Activated CD8-positive, alpha-beta T cell treated with anti-CD3 and anti-CD28 coated beads for 36 hours (primary cell): ENCODE results near the gene FGD6. TPM values are rescaled to one million over a fixed set of nuclear protein-coding genes. Genes with fewer than 3 reads are reported as not detected.

ENCODE experiments used
- ATAC-seq: fragments of 200-7000 bp; cut with Tn5 transposase; one replicate; pipeline ENCODE4 v1.10.0; 2021; ENCODE audit warnings: mild to moderate bottlenecking, moderate library complexity
- CTCF ChIA-PET: fragments of 350-600 bp; sonication (Branson Sonifier 250); formaldehyde crosslinking; loops from one replicate; lab custom pipeline; 2021; ENCODE audit warnings: antibody characterized with exemption; lab: Charles Lee
- POLR2A ChIA-PET: fragments of 350-600 bp; sonication (Branson Sonifier 250); formaldehyde crosslinking; loops from one replicate; lab custom pipeline; 2021; ENCODE audit warnings: antibody characterized with exemption; lab: Charles Lee
- DNase-seq: peaks from one replicate; pipeline ENCODE4 v3.0.0-alpha.2; 2020
- H3K27ac Mint-ChIP-seq: one replicate; pipeline ENCODE4 v1.8.0; 2021; ENCODE audit warnings: mild to moderate bottlenecking, mixed read lengths
- H3K27me3 Mint-ChIP-seq: one replicate; pipeline ENCODE4 v1.8.0; 2021; ENCODE audit warnings: mixed read lengths
- H3K36me3 Mint-ChIP-seq: one replicate; pipeline ENCODE4 v1.8.0; 2021; ENCODE audit warnings: low read depth, mixed read lengths
- H3K4me1 Mint-ChIP-seq: one replicate; pipeline ENCODE4 v1.8.0; 2021; ENCODE audit warnings: low read depth, mixed read lengths
- H3K4me3 Mint-ChIP-seq: one replicate; pipeline ENCODE4 v1.8.0; 2021; ENCODE audit warnings: mild to moderate bottlenecking, moderate library complexity, mixed read lengths
- H3K9me3 Mint-ChIP-seq: one replicate; pipeline ENCODE4 v1.8.0; 2021; ENCODE audit warnings: mixed read lengths
- intact Hi-C: fragments of 100-400 bp; cut with micrococcal nuclease; formaldehyde crosslinking; loops from one replicate; pipeline ENCODE4 v1.10.0; 2022
- total RNA-seq, 2 experiments: library from RNA; stranded (reverse); gene quantifications; one replicate each; pipeline ENCODE4 v1.2.3, GENCODE V29; 2021
- TF ChIP-seq, protein P1 (sequence below): fragments of 200-600 bp; IDR thresholded peaks from one replicate; pipeline ENCODE4 v1.8.0; 2022; ENCODE audit warnings: antibody characterized with exemption, mild to moderate bottlenecking

Gene FGD6
- total RNA-seq, 2 experiments from 2014 or later: 0.41 to 0.54 TPM

DNA sequence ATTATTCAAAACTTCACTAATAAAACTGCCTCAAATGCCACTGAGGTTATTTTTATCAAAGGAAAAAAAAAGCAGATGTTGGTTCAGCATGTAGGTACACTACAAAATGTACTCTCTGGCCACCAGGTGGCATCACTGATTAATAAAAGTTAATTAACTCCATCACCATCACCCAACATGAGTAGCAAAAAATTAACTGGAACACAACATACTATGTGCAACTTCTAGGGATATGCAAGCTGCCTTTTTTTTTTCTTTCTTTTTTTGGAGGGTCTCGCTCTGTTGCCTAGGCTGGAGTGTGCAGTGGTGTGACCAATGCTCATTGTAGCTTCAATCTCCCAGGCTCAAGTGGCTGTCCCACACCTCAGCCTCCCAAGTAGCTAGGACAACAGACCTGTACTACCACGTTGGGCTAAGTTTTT lies 100.1 kb downstream of the FGD6 start:
- no peak overlapping the region for H3K4me3 Mint-ChIP-seq
- ATAC-seq: peak; percentile 86
- TF ChIP-seq, protein P1, sequence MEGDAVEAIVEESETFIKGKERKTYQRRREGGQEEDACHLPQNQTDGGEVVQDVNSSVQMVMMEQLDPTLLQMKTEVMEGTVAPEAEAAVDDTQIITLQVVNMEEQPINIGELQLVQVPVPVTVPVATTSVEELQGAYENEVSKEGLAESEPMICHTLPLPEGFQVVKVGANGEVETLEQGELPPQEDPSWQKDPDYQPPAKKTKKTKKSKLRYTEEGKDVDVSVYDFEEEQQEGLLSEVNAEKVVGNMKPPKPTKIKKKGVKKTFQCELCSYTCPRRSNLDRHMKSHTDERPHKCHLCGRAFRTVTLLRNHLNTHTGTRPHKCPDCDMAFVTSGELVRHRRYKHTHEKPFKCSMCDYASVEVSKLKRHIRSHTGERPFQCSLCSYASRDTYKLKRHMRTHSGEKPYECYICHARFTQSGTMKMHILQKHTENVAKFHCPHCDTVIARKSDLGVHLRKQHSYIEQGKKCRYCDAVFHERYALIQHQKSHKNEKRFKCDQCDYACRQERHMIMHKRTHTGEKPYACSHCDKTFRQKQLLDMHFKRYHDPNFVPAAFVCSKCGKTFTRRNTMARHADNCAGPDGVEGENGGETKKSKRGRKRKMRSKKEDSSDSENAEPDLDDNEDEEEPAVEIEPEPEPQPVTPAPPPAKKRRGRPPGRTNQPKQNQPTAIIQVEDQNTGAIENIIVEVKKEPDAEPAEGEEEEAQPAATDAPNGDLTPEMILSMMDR: peak; percentile 78
- CTCF ChIA-PET: interaction anchor here (0.8 to 4.7 kb wide), 20 partner anchors 9 to 699 kb away, joined by 3 to 50 read pairs (median 4); partner anchors contain the start of genes FGD6 and VEZT
- H3K27ac Mint-ChIP-seq: no peak overlapping the region
- no peaks in the 10 kb centered on the region for H3K36me3 Mint-ChIP-seq
- no peaks in the 10 kb centered on the region for H3K4me1 Mint-ChIP-seq
- intact Hi-C loops: loop anchor here (2.0 to 5.0 kb wide), 2 partner anchors 215 to 418 kb away; no protein-coding TSS in a partner anchor
- DNase-seq: peak; percentile 75
- H3K9me3 Mint-ChIP-seq: no peaks in the 10 kb centered on the region
- H3K27me3 Mint-ChIP-seq: no peaks in the 10 kb centered on the region
- POLR2A ChIA-PET: no interaction called here

DNA sequence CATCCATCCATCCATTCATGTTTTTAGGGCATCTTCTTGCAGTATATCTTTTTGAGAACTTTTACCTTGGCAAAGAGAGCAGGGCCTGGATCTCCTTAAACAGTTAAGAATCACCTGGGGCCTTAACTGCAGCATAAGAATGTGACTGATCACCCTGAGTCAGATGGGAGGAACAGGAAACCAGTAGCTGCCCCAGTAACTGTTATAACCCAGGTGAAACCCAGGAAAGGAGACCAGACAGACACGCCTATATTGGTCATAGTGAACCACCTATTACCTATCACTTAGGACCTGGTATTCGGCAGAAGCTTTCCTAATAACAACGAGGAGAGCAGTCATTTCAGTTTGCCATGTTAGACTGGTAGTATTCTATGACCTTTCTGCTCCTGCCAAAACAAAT lies 100.5 kb downstream of the FGD6 start:
- TF ChIP-seq, protein P1: no peak
- H3K27ac Mint-ChIP-seq: no peak overlapping the region
- H3K36me3 Mint-ChIP-seq: no peaks in the 10 kb centered on the region
- no peaks in the 10 kb centered on the region for H3K4me1 Mint-ChIP-seq
- no peaks in the 10 kb centered on the region for H3K9me3 Mint-ChIP-seq
- ATAC-seq: peak; percentile 58
- no peaks in the 10 kb centered on the region for H3K27me3 Mint-ChIP-seq
- no peak overlapping the region for H3K4me3 Mint-ChIP-seq
- ChIA-PET POLR2A (no interaction called here), CTCF (interaction anchor here (0.8 to 4.7 kb wide), 19 partner anchors 8 to 700 kb away, joined by 3 to 50 read pairs (median 4); partner anchors contain the start of genes FGD6 and VEZT)
- intact Hi-C loops: loop anchor here (2.0 to 5.0 kb wide), 2 partner anchors 216 to 418 kb away; no protein-coding TSS in a partner anchor
- no peak for DNase-seq

DNA sequence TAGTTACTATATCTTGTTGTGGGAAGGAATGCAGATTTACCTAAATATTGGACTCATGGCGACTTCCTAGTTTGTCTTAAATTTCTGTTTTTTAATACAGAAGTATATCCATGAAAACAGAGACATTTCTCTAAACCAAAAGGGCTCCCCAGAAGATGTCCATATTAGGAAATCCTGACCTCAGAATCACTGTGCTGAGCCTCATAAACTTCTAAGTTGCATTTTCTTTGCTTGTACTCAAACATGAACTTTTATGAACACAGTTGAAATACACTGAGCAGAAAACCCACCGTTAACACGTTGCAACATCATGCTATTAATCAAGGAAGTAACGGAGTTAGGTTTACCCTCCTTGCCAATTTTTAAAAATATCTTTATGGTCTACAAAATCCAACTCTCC lies 100.9 kb downstream of the FGD6 start:
- CTCF ChIA-PET: interaction anchor here (0.8 to 4.7 kb wide), 18 partner anchors 8 to 700 kb away, joined by 3 to 50 read pairs (median 4); no protein-coding TSS in a partner anchor
- POLR2A ChIA-PET: no interaction called here
- H3K4me1 Mint-ChIP-seq: no peaks in the 10 kb centered on the region
- H3K27me3 Mint-ChIP-seq: no peaks in the 10 kb centered on the region
- ATAC-seq (no peak), DNase-seq (no peak)
- no peak overlapping the region for H3K4me3 Mint-ChIP-seq
- H3K27ac Mint-ChIP-seq: no peak overlapping the region
- H3K9me3 Mint-ChIP-seq: no peaks in the 10 kb centered on the region
- intact Hi-C loops: loop anchor here (2.0 to 5.0 kb wide), 2 partner anchors 216 to 418 kb away; no protein-coding TSS in a partner anchor
- no peaks in the 10 kb centered on the region for H3K36me3 Mint-ChIP-seq
- TF ChIP-seq, protein P1: no peak

DNA sequence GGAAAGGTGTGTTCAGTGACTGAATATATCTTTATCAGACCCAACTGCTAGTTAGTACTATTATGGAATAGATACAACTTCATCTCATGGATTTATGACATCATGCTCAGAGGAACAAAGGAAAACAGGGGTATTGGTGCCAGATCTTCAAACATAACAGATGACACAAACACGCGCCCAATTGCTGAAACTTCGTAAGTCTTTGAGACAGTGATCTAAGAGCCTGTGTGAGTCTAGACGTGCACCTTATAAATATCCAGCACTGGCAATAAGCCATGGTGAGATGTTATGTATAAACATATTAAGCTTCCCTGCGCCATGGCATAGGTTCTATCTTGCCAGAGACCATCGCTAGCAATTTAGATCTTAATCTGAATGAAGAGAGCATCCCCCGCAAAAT lies 101.6 kb downstream of the FGD6 start:
- Mint-ChIP-seq H3K9me3 (no peaks in the 10 kb centered on the region), H3K27me3 (no peaks in the 10 kb centered on the region), H3K27ac (no peak overlapping the region), H3K4me1 (no peaks in the 10 kb centered on the region), H3K4me3 (no peak overlapping the region), H3K36me3 (no peaks in the 10 kb centered on the region)
- ATAC-seq (no peak), DNase-seq (no peak)
- CTCF ChIA-PET: interaction anchor here (1.4 to 4.7 kb wide), 2 partner anchors 21 to 418 kb away, joined by 3 to 50 read pairs; no protein-coding TSS in a partner anchor
- TF ChIP-seq, protein P1: no peak
- POLR2A ChIA-PET: no interaction called here
- intact Hi-C loops: loop anchor here (2.0 to 5.0 kb wide), 2 partner anchors 217 to 419 kb away; no protein-coding TSS in a partner anchor

DNA sequence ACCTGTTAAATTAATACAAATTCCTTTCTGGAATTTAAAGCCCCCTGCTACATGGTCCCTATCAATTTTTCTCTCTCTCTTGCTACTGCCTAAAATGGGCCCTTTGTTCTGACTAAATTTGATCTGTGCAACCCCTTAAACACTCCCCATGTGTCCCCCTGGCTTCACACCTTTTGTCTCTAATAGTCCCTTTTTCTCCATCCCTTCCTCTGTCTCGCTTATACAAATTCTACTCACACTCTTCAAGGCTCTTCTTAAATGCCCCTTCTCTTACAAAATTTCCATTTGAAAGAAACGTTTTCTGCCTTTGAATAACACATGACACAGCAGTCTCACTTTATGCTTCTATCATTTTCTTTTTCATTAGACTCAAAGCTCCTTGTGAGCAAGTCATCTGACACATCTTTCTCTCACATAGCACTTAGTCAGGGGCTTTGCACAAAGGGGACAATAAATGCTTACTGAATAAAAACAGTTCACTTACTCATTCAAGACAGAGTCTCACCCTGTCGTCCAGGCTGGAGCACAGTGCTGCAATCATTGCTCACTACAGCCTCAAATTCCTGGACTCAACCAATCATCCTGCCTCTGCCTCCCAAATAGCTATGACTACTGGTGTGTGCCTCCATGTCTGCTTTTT lies 102.4 kb downstream of the FGD6 start:
- Mint-ChIP-seq H3K36me3 (no peaks in the 10 kb centered on the region), H3K27me3 (no peaks in the 10 kb centered on the region), H3K9me3 (no peaks in the 10 kb centered on the region), H3K4me1 (no peaks in the 10 kb centered on the region), H3K4me3 (no peak overlapping the region), H3K27ac (no peak overlapping the region)
- intact Hi-C loops: loop anchor here (5.0 kb wide), 1 partner anchor 217 kb away; no protein-coding TSS in a partner anchor
- POLR2A ChIA-PET: interaction anchor here (0.6 kb wide), 2 partner anchors 38 to 367 kb away, joined by 3 read pairs; no protein-coding TSS in a partner anchor
- ATAC-seq: no peak
- CTCF ChIA-PET: interaction anchor here (4.7 kb wide), 1 partner anchor 419 kb away, joined by 50 read pairs; no protein-coding TSS in a partner anchor
- TF ChIP-seq, protein P1: no peak
- no peak for DNase-seq
